Naive thymus-derived CD4-positive, alpha-beta T cell (primary cell): ENCODE results near the gene DENND6B. TPM values are rescaled to one million over a fixed set of nuclear protein-coding genes. Genes with fewer than 3 reads are reported as not detected.

Experiments
- ATAC-seq: fragments of 150-1000 bp; cut with Tn5 transposase; 2 replicates; pipeline ENCODE4 v1.10.0; 2021; ENCODE audit warnings: mild to moderate bottlenecking, moderate library complexity
- CTCF ChIA-PET: fragments of 350-600 bp; sonication (Branson Sonifier 250); formaldehyde crosslinking; loops from one replicate; lab custom pipeline; 2021; ENCODE audit warnings: antibody characterized with exemption; lab: Charles Lee
- POLR2A ChIA-PET: fragments of 350-600 bp; sonication (Branson Sonifier 250); formaldehyde crosslinking; loops from one replicate; lab custom pipeline; 2021; ENCODE audit warnings: antibody characterized with exemption, inconsistent platforms; lab: Charles Lee
- DNase-seq, 9 donors: peaks; one replicate each; pipeline versions ENCODE4 v3.0.0 to v3.0.0-alpha.2; 2020 to 2022; ENCODE audit warnings: mixed read lengths in 1 of 9
- H3K27ac ChIP-seq: one replicate; pipeline ENCODE4 v1.7.0; 2013; ENCODE audit warnings: mild to moderate bottlenecking, low read depth, low read length, moderate library complexity
- H3K27me3 ChIP-seq, 2 donors: one replicate each; pipeline ENCODE4 v1.7.0; 2013; ENCODE audit warnings: low read length in 2 of 2, mild to moderate bottlenecking in 2 of 2, moderate library complexity in 2 of 2; ENCODE audit not compliant: control insufficient read depth in 2 of 2, insufficient read depth in 2 of 2
- H3K36me3 ChIP-seq, 3 experiments: 1 replicate in 2 of 3; 2 replicates in 1 of 3; pipeline ENCODE4 v1.7.0; 2013; ENCODE audit warnings: low read length in 3 of 3, mild to moderate bottlenecking in 3 of 3, moderate library complexity in 1 of 3; ENCODE audit not compliant: insufficient read depth in 3 of 3, control insufficient read depth in 2 of 3
- H3K4me1 ChIP-seq, 2 donors: one replicate each; pipeline ENCODE4 v1.7.0; 2013; ENCODE audit warnings: low read length in 2 of 2, mild to moderate bottlenecking in 2 of 2, moderate library complexity in 1 of 2; ENCODE audit not compliant: control insufficient read depth in 2 of 2, insufficient read depth in 2 of 2
- H3K4me3 ChIP-seq: 2 replicates; pipeline ENCODE4 v1.7.0; 2013; ENCODE audit warnings: mild to moderate bottlenecking, low read length
- H3K9me3 ChIP-seq, 3 experiments: 1 replicate in 2 of 3; 2 replicates in 1 of 3; pipeline ENCODE4 v1.7.0; 2013; ENCODE audit warnings: low read length in 3 of 3; ENCODE audit not compliant: control insufficient read depth in 2 of 3
- H3K27ac Mint-ChIP-seq, 9 donors: one replicate each; pipeline ENCODE4 v1.8.0; 2020 to 2022; ENCODE audit warnings: mixed read lengths in 9 of 9, mild to moderate bottlenecking in 8 of 9, moderate library complexity in 5 of 9, inconsistent platforms in 2 of 9
- H3K27me3 Mint-ChIP-seq, 5 donors: one replicate each; pipeline ENCODE4 v1.8.0; 2021 to 2022; ENCODE audit warnings: mixed read lengths in 5 of 5, mild to moderate bottlenecking in 1 of 5
- H3K36me3 Mint-ChIP-seq, 5 donors: one replicate each; pipeline ENCODE4 v1.8.0; 2020 to 2022; ENCODE audit warnings: mixed read lengths in 5 of 5, mild to moderate bottlenecking in 3 of 5, inconsistent platforms in 1 of 5
- H3K4me1 Mint-ChIP-seq, 7 donors: one replicate each; pipeline ENCODE4 v1.8.0; 2020 to 2022; ENCODE audit warnings: mixed read lengths in 7 of 7, mild to moderate bottlenecking in 3 of 7, inconsistent platforms in 1 of 7
- H3K4me3 Mint-ChIP-seq, 10 donors: one replicate each; pipeline ENCODE4 v1.8.0; 2020 to 2022; ENCODE audit warnings: mild to moderate bottlenecking in 10 of 10, mixed read lengths in 10 of 10, moderate library complexity in 6 of 10, inconsistent platforms in 2 of 10
- H3K9me3 Mint-ChIP-seq, 11 donors: one replicate each; pipeline ENCODE4 v1.8.0; 2020 to 2022; ENCODE audit warnings: mixed read lengths in 11 of 11, mild to moderate bottlenecking in 4 of 11, inconsistent platforms in 1 of 11, moderate library complexity in 1 of 11
- intact Hi-C, 2 donors: fragments of 100-400 bp; cut with micrococcal nuclease; formaldehyde crosslinking; loops; one replicate each; pipeline ENCODE4 v1.15.1; 2023
- polyA plus RNA-seq, 2 donors: library from polyadenylated mRNA; unstranded; fragments of 300-500 nt; fragmentation: Illumina TruSeq; gene quantifications; one replicate each; pipeline ENCODE4 v1.2.3, GENCODE V29; 2021
- total RNA-seq, 6 experiments: library from RNA in 5 of 6; stranded (reverse) in 5 of 6; gene quantifications; 1 replicate in 5 of 6; 2 replicates in 1 of 6; pipeline ENCODE4 v1.2.3 and lab custom pipeline; 2021 to 2026

DENND6B gene
- total and polyA plus RNA-seq, 7 experiments from 2014 or later: 0.19 to 4.0 (median 2.2) TPM

DNA sequence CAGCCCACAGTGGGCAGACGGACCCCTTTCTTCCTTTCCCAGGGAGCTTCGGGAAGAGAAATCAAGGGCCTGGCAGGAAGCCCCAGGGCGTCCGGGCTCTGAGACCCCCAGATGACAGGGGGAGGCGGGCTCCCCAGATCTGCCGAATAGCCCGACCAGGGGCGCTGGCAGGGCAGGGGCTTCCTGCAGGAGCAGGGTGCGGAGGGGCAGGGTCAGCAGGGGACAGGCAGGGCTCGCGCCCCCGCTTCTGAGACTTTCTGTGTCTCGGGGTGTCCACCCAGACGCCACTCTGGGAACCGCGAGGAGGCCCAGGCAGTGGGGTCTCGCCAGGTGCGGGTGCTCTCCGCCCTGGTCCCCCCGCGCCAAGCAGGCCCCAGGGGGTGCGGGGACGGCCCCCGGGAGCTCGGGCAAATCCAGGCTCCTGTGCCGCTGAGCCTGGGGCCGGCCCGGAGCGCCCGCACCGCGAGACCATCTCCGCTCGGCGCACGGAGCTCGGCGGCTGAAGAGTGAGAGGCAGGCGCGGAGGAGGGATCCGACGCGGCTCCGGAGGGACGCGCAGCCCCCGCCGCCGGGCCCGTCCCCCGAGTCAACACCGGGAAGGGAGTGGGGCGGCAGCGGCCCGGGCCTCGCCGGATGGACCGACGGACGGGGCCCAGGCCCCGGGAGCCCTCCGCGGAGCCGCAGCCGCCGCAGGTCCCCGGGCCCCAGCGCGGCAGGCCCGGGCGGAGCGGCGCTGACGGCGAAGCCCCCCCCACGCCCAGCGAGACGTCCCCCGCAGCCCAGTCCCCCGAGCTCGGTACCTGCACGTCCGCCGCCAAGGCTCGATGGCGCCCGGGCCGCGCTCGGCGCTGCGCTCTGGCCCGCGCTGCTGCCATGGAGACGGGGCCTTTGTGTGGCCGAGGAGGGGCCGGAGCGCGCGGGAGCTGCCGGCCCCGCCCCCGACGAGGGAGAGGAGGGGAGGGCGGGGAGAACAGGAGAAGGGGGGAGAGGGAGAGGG is 19.8 kb downstream of the DENND6B start, which contains the start of gene PLXNB2:
Gene PLXNB2, minus strand, starts transcription at position 894 of the 997 bp plus-strand sequence. CDS start 17,062 bp downstream, outside the sequence.
- Mint-ChIP-seq H3K9me3 (peaks cover 0 to 1% (median 0%) of the 10 kb centered on the region in 11 donors), H3K27ac (no peak within 1 kb of the TSS), H3K27me3 (peaks cover 6 to 18% (median 13%) of the 10 kb centered on the region in 5 donors), H3K4me3 (peak within 1 kb of the TSS in 5 of 10 donors; percentile 25 to 70 (median 44)), H3K4me1 (peaks cover 0 to 17% (median 7%) of the 10 kb centered on the region in 7 donors), H3K36me3 (no peaks in the 10 kb centered on the region)
- no peaks in the 10 kb centered on the region for H3K9me3 ChIP-seq
- no peak within 1 kb of the TSS for H3K4me3 ChIP-seq
- H3K36me3 ChIP-seq: no peaks in the 10 kb centered on the region
- no peak within 1 kb of the TSS for H3K27ac ChIP-seq
- H3K27me3 ChIP-seq: peaks cover 0 to 4% of the 10 kb centered on the region in 2 donors
- intact Hi-C loops: loop anchor here in 1 of 2 donors (5.0 kb wide), 1 partner anchor 35 kb away; the partner anchor contains the start of gene MAPK11
- H3K4me1 ChIP-seq: peaks cover 0 to 5% of the 10 kb centered on the region in 2 donors
- CTCF ChIA-PET: no interaction called here
- DNase-seq (peak in 3 of 9 donors; percentile 12 to 47 (median 31)), ATAC-seq (peak; percentile 22)
- POLR2A ChIA-PET: no interaction called here

DNA sequence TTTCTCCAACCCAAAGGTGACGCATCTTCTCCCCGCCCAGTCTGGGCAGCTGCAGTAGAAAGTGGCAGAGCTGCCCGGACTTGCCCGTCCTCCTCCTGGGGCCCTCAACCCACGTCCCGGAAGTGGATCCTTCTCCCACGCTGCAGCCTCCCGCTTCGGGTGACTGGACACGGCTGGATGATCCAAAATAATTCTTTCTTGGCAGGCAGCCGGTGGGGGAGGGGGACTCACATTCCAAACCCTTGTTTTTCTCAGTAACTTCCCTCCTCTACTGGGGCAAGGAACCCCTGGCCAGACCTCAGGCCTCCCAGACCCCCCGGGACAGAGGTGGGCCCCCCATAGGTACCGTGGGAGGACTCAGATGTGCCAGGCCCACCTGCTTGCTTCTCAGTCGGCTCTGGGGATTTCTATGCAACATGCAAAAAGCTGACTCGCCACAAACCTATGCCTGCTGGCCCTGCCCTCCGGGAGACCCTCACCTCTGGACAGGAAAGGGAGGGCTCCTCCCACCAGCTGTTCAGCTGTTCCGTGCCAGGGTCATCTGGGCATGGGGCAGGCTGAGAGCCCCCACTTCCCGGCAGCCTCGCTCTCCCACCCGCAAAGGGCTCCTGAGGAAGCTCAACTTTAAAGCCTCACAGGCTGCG is 20.8 kb downstream of the DENND6B start:
- DNase-seq (no peak), ATAC-seq (peak; percentile 27)
- intact Hi-C loops: loop anchor here in 1 of 2 donors (5.0 kb wide), 1 partner anchor 34 kb away; the partner anchor contains the start of gene MAPK11
- H3K27me3 ChIP-seq: peaks cover 0 to 4% of the 10 kb centered on the region in 2 donors
- H3K27ac Mint-ChIP-seq: peak overlapping the region in 1 of 9 donors; percentile 68
- H3K9me3 Mint-ChIP-seq: peaks cover 0 to 1% (median 0%) of the 10 kb centered on the region in 11 donors
- H3K4me1 ChIP-seq: peaks cover 0 to 5% of the 10 kb centered on the region in 2 donors
- H3K4me3 Mint-ChIP-seq: peak overlapping the region in 7 of 10 donors; percentile 12 to 70 (median 53)
- H3K36me3 Mint-ChIP-seq: no peaks in the 10 kb centered on the region
- no peak overlapping the region for H3K27ac ChIP-seq
- H3K9me3 ChIP-seq: no peaks in the 10 kb centered on the region
- H3K27me3 Mint-ChIP-seq: peaks cover 6 to 20% (median 14%) of the 10 kb centered on the region in 5 donors
- H3K4me3 ChIP-seq: no peak overlapping the region
- ChIA-PET CTCF (no interaction called here), POLR2A (no interaction called here)
- H3K36me3 ChIP-seq: no peaks in the 10 kb centered on the region
- H3K4me1 Mint-ChIP-seq: peaks cover 0 to 17% (median 7%) of the 10 kb centered on the region in 7 donors

DNA sequence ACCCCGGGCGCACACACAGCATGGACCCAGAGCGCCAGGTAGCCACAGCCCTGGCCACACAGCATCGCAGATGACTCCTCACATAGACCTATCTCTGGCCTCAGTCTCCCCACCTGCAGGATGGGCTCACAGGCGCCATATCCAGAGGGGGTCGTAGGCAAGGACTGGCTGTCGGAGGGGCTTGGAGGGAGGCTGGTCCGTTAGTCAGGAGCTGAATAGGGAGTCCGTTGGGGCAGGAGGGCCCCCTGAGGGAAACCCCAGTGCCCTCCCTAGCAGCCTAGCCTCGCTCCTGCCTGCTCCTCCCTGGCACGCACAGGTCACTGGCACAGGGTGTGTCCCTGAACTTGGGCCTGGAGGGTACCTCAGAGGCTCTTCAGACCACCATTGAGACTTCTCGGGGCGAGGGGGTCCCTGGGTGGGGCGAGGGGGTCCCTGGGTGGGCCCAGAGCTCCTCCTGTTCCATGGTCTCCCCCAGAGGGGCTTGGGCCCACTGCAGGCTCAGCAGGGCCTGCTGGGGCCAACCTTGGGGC is 21.4 kb downstream of the DENND6B start:
- POLR2A ChIA-PET: no interaction called here
- no peak for DNase-seq
- Mint-ChIP-seq H3K9me3 (peaks cover 0 to 1% (median 0%) of the 10 kb centered on the region in 11 donors), H3K4me3 (peak overlapping the region in 1 of 10 donors; percentile 70), H3K4me1 (peaks cover 0 to 17% (median 7%) of the 10 kb centered on the region in 7 donors), H3K36me3 (no peaks in the 10 kb centered on the region), H3K27ac (no peak overlapping the region), H3K27me3 (peaks cover 6 to 22% (median 16%) of the 10 kb centered on the region in 5 donors)
- no peak overlapping the region for H3K27ac ChIP-seq
- no peak for ATAC-seq
- CTCF ChIA-PET: no interaction called here
- no peaks in the 10 kb centered on the region for H3K36me3 ChIP-seq
- H3K27me3 ChIP-seq: peaks cover 0 to 4% of the 10 kb centered on the region in 2 donors
- no peak overlapping the region for H3K4me3 ChIP-seq
- H3K4me1 ChIP-seq: peaks cover 0 to 5% of the 10 kb centered on the region in 2 donors
- no peaks in the 10 kb centered on the region for H3K9me3 ChIP-seq
- intact Hi-C loops: loop anchor here in 1 of 2 donors (5.0 kb wide), 1 partner anchor 33 kb away; the partner anchor contains the start of gene MAPK11

DNA sequence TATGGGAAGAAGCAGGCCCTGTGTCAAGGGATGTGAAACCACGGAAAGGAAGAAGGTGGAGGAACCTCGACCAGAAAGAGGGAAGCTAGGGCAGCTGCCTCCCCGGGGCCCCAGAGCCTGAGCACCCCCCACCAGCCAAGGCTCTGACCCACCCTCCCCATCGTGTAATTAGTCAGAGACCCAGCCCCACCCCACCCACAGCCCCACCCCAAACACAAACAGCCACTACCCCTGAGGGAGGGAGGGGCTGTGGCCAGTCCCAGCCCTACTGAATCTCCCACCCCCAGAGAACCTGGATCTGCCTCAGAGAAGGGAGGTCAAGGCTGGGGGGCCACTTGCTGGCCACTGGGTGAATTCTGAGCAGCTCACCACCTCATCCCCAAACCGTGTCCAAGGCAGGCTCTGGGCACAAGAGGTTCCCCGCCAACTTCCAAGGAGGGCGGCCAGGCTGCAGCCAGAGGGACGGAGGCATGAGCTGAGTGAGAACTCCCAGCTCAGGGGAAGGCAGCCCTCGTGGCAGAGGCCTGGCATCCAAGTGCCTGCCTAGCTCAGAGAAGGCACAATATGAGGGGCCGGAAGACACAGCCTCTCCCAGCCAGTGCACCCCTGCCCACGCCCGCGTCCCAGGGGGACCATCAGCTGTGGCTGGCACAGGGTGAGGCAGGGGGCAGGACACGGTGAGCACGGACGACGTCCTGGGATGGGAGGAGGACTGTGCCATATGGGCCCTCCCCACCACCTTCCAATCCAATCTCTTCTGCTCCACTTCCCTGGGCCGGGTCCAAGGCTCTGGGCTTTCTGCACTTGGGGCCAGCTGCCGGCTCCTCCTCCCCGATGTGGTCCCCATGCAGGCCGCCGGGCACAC is 22.1 kb downstream of the DENND6B start:
- ChIA-PET POLR2A (no interaction called here), CTCF (no interaction called here)
- DNase-seq (no peak), ATAC-seq (peak; percentile 68)
- no peak overlapping the region for H3K4me3 ChIP-seq
- Mint-ChIP-seq H3K27me3 (peaks cover 6 to 22% (median 16%) of the 10 kb centered on the region in 5 donors), H3K27ac (no peak overlapping the region), H3K9me3 (peaks cover 0 to 1% (median 0%) of the 10 kb centered on the region in 11 donors), H3K4me1 (peaks cover 0 to 17% (median 7%) of the 10 kb centered on the region in 7 donors), H3K4me3 (peak overlapping the region in 1 of 10 donors; percentile 39), H3K36me3 (no peaks in the 10 kb centered on the region)
- H3K4me1 ChIP-seq: peaks cover 0 to 5% of the 10 kb centered on the region in 2 donors
- H3K36me3 ChIP-seq: no peaks in the 10 kb centered on the region
- no peak overlapping the region for H3K27ac ChIP-seq
- no peaks in the 10 kb centered on the region for H3K9me3 ChIP-seq
- peaks cover 0 to 4% of the 10 kb centered on the region in 2 donors for H3K27me3 ChIP-seq
- intact Hi-C loops: loop anchor here in 1 of 2 donors (5.0 kb wide), 1 partner anchor 32 kb away; the partner anchor contains the start of gene MAPK11

DNA sequence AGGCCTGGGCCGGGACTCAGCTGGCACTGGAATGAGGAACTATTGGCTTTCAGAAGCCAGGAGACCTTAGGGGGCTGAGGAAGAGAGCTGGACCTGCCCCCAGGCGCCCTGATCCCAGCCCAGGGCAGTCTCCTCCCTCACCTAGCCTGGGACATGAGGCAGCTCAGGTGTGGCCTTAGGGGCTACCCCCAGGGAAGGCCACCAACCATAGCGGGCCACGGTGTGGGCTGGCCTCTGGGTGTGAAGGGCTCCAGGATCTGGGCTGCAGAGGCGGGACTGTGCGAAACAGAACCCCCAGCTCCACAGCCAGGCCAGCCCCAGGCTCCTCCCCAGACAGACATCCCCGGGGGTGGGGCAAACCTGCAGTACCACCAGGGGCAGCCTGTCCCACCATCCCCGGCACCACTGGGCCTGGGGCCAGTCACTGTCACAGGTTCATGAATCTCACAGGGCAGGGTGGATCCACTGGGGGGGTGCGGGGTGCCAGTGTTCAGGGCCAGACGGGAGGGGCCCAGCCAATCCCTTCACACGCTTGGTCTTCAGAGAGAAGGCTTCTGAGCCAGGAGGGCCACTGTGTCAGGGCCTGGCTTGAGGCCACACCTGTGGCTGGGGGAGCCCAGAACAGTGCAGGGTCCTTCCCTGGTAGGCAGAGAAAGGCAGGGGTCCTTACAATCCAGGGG is 22.8 kb downstream of the DENND6B start:
- DNase-seq (no peak), ATAC-seq (peak; percentile 72)
- H3K9me3 ChIP-seq: no peaks in the 10 kb centered on the region
- POLR2A ChIA-PET: no interaction called here
- Mint-ChIP-seq H3K9me3 (peaks cover 0 to 1% (median 0%) of the 10 kb centered on the region in 11 donors), H3K4me1 (peaks cover 0 to 17% (median 7%) of the 10 kb centered on the region in 7 donors), H3K4me3 (peak overlapping the region in 1 of 10 donors; percentile 39), H3K27ac (no peak overlapping the region), H3K27me3 (peaks cover 6 to 23% (median 16%) of the 10 kb centered on the region in 5 donors), H3K36me3 (no peaks in the 10 kb centered on the region)
- CTCF ChIA-PET: no interaction called here
- peaks cover 0 to 4% of the 10 kb centered on the region in 2 donors for H3K27me3 ChIP-seq
- no peak overlapping the region for H3K27ac ChIP-seq
- no peak overlapping the region for H3K4me3 ChIP-seq
- H3K4me1 ChIP-seq: peaks cover 0 to 5% of the 10 kb centered on the region in 2 donors
- intact Hi-C loops: no loop called here
- H3K36me3 ChIP-seq: no peaks in the 10 kb centered on the region
